H1 (cell line): Measurements from ENCODE around the gene STX7. TPM values are rescaled to one million over a fixed set of nuclear protein-coding genes. Genes with fewer than 3 reads are reported as not detected.

ENCODE experiments used
- CTCF ChIA-PET: fragments of 300-600 bp; sonication (Branson Sonifier 250); formaldehyde crosslinking; loops from one replicate; lab custom pipeline; 2021; ENCODE audit not compliant: partially characterized antibody; lab: Charles Lee
- POLR2A ChIA-PET: fragments of 300-600 bp; sonication (Branson Sonifier 250); formaldehyde crosslinking; loops from one replicate; lab custom pipeline; 2021; ENCODE audit warnings: inconsistent platforms; ENCODE audit not compliant: partially characterized antibody; lab: Charles Lee
- DNase-seq, 2 experiments: peaks; one replicate each; pipeline versions ENCODE4 v3.0.0 to v3.0.0-alpha.2; 2010 to 2022; ENCODE audit warnings: low spot score in 2 of 2, low read depth in 1 of 2, mixed read lengths in 1 of 2
- FAIRE-seq: peaks from 2 replicates; lab custom pipeline; 2011; peaks lifted over from hg19 to GRCh38; lab: Jason Lieb, UNC
- H2AFZ ChIP-seq: 2 replicates; pipeline ENCODE4 v1.8.1; 2012; ENCODE audit warnings: low read length, inconsistent platforms
- H2AK5ac ChIP-seq: 2 replicates; pipeline ENCODE4 v1.6.1; 2013; ENCODE audit warnings: low read depth, low read length
- H2BK120ac ChIP-seq: replicated peaks from 2 replicates; pipeline ENCODE3; 2013; ENCODE audit warnings: low read depth, low read length, inconsistent platforms
- H2BK12ac ChIP-seq: 2 replicates; pipeline ENCODE4 v1.6.1; 2013; ENCODE audit warnings: low read depth, low read length
- H2BK15ac ChIP-seq: 2 replicates; pipeline ENCODE4 v1.6.1; 2013; ENCODE audit warnings: low read length
- H2BK20ac ChIP-seq: 2 replicates; pipeline ENCODE4 v1.6.1; 2013; ENCODE audit warnings: low read length
- H2BK5ac ChIP-seq: 2 replicates; pipeline ENCODE4 v1.6.1; 2013; ENCODE audit warnings: low read depth, low read length
- H3K14ac ChIP-seq: 2 replicates; pipeline ENCODE4 v1.6.1; 2013; ENCODE audit warnings: inconsistent platforms; ENCODE audit not compliant: insufficient read length
- H3K18ac ChIP-seq: 2 replicates; pipeline ENCODE4 v1.6.1; 2013; ENCODE audit warnings: low read length; ENCODE audit errors: extremely low read depth
- H3K23ac ChIP-seq: 2 replicates; pipeline ENCODE4 v1.6.1; 2013; ENCODE audit warnings: inconsistent platforms; ENCODE audit not compliant: insufficient read length
- H3K23me2 ChIP-seq: 2 replicates; pipeline ENCODE4 v1.6.1; 2013; ENCODE audit warnings: low read depth, low read length
- H3K27ac ChIP-seq: 2 replicates; pipeline ENCODE4 v1.6.1; 2011; ENCODE audit warnings: low read depth, low read length, inconsistent platforms
- H3K27me3 ChIP-seq, 4 experiments: replicated peaks in 1 of 4; 1 replicate in 1 of 4; 2 replicates in 3 of 4; pipeline versions ENCODE4 v1.6.1 to v1.8.1; 2011 to 2013; ENCODE audit warnings: low read length in 3 of 4, mild to moderate bottlenecking in 3 of 4, inconsistent platforms in 2 of 4, mixed read lengths in 2 of 4, moderate library complexity in 1 of 4; ENCODE audit not compliant: control insufficient read depth in 3 of 4, insufficient read depth in 3 of 4; ENCODE audit errors: extremely low read depth in 1 of 4
- H3K36me3 ChIP-seq, 4 experiments: 2 replicates each; pipeline versions ENCODE4 v1.6.1 to v1.8.1; 2011 to 2013; ENCODE audit warnings: mild to moderate bottlenecking in 4 of 4, low read length in 3 of 4, moderate library complexity in 2 of 4, control low read depth in 1 of 4, inconsistent platforms in 1 of 4; ENCODE audit not compliant: insufficient read depth in 4 of 4, control insufficient read depth in 2 of 4
- H3K4ac ChIP-seq: replicated peaks from 2 replicates; pipeline ENCODE3; 2013; ENCODE audit warnings: low read length, low read depth, mixed read lengths, inconsistent platforms; ENCODE audit not compliant: insufficient read length
- H3K4me1 ChIP-seq, 4 experiments: replicated peaks in 1 of 4; 1 replicate in 1 of 4; 2 replicates in 3 of 4; pipeline versions ENCODE4 v1.6.1 to v1.8.1; 2011 to 2013; ENCODE audit warnings: low read length in 3 of 4, inconsistent platforms in 2 of 4, mixed read lengths in 1 of 4; ENCODE audit not compliant: insufficient read depth in 4 of 4, control insufficient read depth in 3 of 4
- H3K4me2 ChIP-seq, 2 experiments: 2 replicates each; pipeline versions ENCODE4 v1.6.1 to v1.8.1; 2011 to 2013; ENCODE audit warnings: low read depth in 2 of 2, low read length in 2 of 2, control low read depth in 1 of 2, inconsistent platforms in 1 of 2, mild to moderate bottlenecking in 1 of 2; ENCODE audit not compliant: insufficient read depth in 1 of 2
- H3K4me3 ChIP-seq, 4 experiments: fragments of 200-600, 300-600 bp in 1 of 4; sonication (generic), shearing (Covaris generic), sonication (Bioruptor Twin) in 1 of 4; 2 replicates each; pipeline versions ENCODE4 v1.5.1 to v1.8.1; 2011 to 2016; ENCODE audit warnings: low read length in 4 of 4, low read depth in 3 of 4, control low read depth in 2 of 4, inconsistent platforms in 2 of 4, mild to moderate bottlenecking in 2 of 4, mixed read lengths in 1 of 4, moderate library complexity in 1 of 4; ENCODE audit not compliant: insufficient read depth in 2 of 4; ENCODE audit errors: extremely low read depth in 1 of 4
- H3K56ac ChIP-seq: replicated peaks from 2 replicates; pipeline ENCODE3; 2013; ENCODE audit warnings: low read depth, mild to moderate bottlenecking, mixed read lengths, low read length, inconsistent platforms; ENCODE audit not compliant: insufficient read length
- H3K79me1 ChIP-seq: 2 replicates; pipeline ENCODE4 v1.6.1; 2013; ENCODE audit warnings: low read depth, low read length, control low read depth
- H3K79me2 ChIP-seq, 2 experiments: 2 replicates each; pipeline versions ENCODE4 v1.6.1 to v1.8.1; 2012 to 2013; ENCODE audit warnings: low read length in 2 of 2, mild to moderate bottlenecking in 2 of 2, inconsistent platforms in 1 of 2; ENCODE audit not compliant: insufficient read depth in 2 of 2, control insufficient read depth in 1 of 2
- H3K9ac ChIP-seq, 4 experiments: replicated peaks in 1 of 4; 1 replicate in 1 of 4; 2 replicates in 3 of 4; pipeline versions ENCODE4 v1.6.1 to v1.8.1; 2011 to 2013; ENCODE audit warnings: low read depth in 3 of 4, low read length in 3 of 4, control low read depth in 2 of 4, mild to moderate bottlenecking in 2 of 4, moderate library complexity in 2 of 4, inconsistent platforms in 1 of 4; ENCODE audit errors: extremely low read depth in 1 of 4
- H3K9me3 ChIP-seq, 2 experiments: 2 replicates each; pipeline versions ENCODE4 v1.6.1 to v1.8.1; 2012 to 2013; ENCODE audit warnings: mild to moderate bottlenecking in 2 of 2, moderate library complexity in 2 of 2, control low read depth in 1 of 2, inconsistent platforms in 1 of 2, low read depth in 1 of 2, low read length in 1 of 2, mixed read lengths in 1 of 2; ENCODE audit not compliant: insufficient read depth in 2 of 2
- H4K20me1 ChIP-seq, 2 experiments: replicated peaks in 1 of 2; 2 replicates each; pipeline versions ENCODE3 to v1.8.1; 2011 to 2013; ENCODE audit warnings: inconsistent platforms in 2 of 2, low read length in 2 of 2, mild to moderate bottlenecking in 1 of 2; ENCODE audit not compliant: insufficient read depth in 2 of 2, control insufficient read depth in 1 of 2
- H4K5ac ChIP-seq: 2 replicates; pipeline ENCODE4 v1.6.1; 2013; ENCODE audit warnings: low read length, low read depth, mixed read lengths, inconsistent platforms; ENCODE audit not compliant: insufficient read length
- H4K8ac ChIP-seq: 2 replicates; pipeline ENCODE4 v1.8.0; 2013; ENCODE audit warnings: mild to moderate bottlenecking, moderate library complexity, low read length, inconsistent platforms; ENCODE audit not compliant: insufficient read depth; ENCODE audit errors: extremely low read depth
- H4K91ac ChIP-seq: replicated peaks from 2 replicates; pipeline ENCODE3; 2013; ENCODE audit warnings: low read length, mixed read lengths, inconsistent platforms; ENCODE audit not compliant: insufficient read length
- BCL11A ChIP-seq, 2 experiments: IDR thresholded peaks; one replicate each; pipeline ENCODE4 v1.6.1; 2011; ENCODE audit warnings: low read depth in 2 of 2, low read length in 2 of 2, mild to moderate bottlenecking in 2 of 2
- BRCA1 ChIP-seq: IDR thresholded peaks from 2 replicates; pipeline ENCODE4 v1.6.1; 2012; ENCODE audit warnings: low read depth, low read length, improper control_type of control experiment
- CBX5 ChIP-seq: fragments of 300-800, 300-1000 bp; sonication (generic); IDR thresholded peaks from 2 replicates; pipeline ENCODE4 v1.7.1; 2016; ENCODE audit warnings: antibody characterized with exemption, low read length, low read depth
- CEBPB ChIP-seq: IDR thresholded peaks from 2 replicates; pipeline ENCODE4 v1.6.1; 2012; ENCODE audit warnings: low read depth, low read length
- CHD2 ChIP-seq: IDR thresholded peaks from 2 replicates; pipeline ENCODE4 v1.6.1; 2012; ENCODE audit warnings: low read length, improper control_type of control experiment
- CREB1 ChIP-seq: IDR thresholded peaks from 2 replicates; pipeline ENCODE4 v1.6.1; 2012; ENCODE audit warnings: inconsistent platforms
- CTBP2 ChIP-seq: IDR thresholded peaks from 2 replicates; pipeline ENCODE4 v1.7.0; 2011; ENCODE audit warnings: borderline replicate concordance, mild to moderate bottlenecking, moderate library complexity, mixed read lengths, low read length; ENCODE audit not compliant: insufficient read depth, insufficient read length
- EP300 ChIP-seq, 2 experiments: IDR thresholded peaks; 1 replicate in 1 of 2; 2 replicates in 1 of 2; pipeline ENCODE4 v1.6.1; 2011 to 2012; ENCODE audit warnings: low read depth in 2 of 2, low read length in 2 of 2, mild to moderate bottlenecking in 2 of 2, borderline replicate concordance in 1 of 2, inconsistent platforms in 1 of 2, moderate library complexity in 1 of 2
- KDM5A ChIP-seq: fragments of 200-600 bp; IDR thresholded peaks from 2 replicates; pipeline ENCODE4 v1.7.1; 2012; ENCODE audit warnings: mild to moderate bottlenecking, low read length, inconsistent platforms, mixed read lengths
- POU5F1 ChIP-seq: IDR thresholded peaks from 2 replicates; pipeline ENCODE4 v1.6.1; 2011; ENCODE audit warnings: low read depth, mild to moderate bottlenecking, low read length, moderate library complexity
- SIX5 ChIP-seq: IDR thresholded peaks from 2 replicates; pipeline ENCODE4 v1.6.1; 2011; ENCODE audit warnings: mild to moderate bottlenecking, low read depth, low read length
- SRF ChIP-seq: IDR thresholded peaks from 2 replicates; pipeline ENCODE4 v1.6.1; 2011; ENCODE audit warnings: mild to moderate bottlenecking, low read depth, low read length, moderate library complexity
- SUZ12 ChIP-seq: fragments of 200-600 bp; sonication (generic); IDR thresholded peaks from 2 replicates; pipeline ENCODE4 v1.6.1; 2012; ENCODE audit warnings: mild to moderate bottlenecking, inconsistent platforms, low read length, moderate library complexity, mixed read lengths
- YY1 ChIP-seq: IDR thresholded peaks from 2 replicates; pipeline ENCODE4 v1.6.1; 2011; ENCODE audit warnings: low read depth, mild to moderate bottlenecking, low read length
- ZNF274 ChIP-seq: IDR thresholded peaks from 2 replicates; pipeline ENCODE4 v1.7.0; 2012; ENCODE audit warnings: low read length, borderline replicate concordance; ENCODE audit errors: extremely low read depth
- WGBS, 2 experiments: shearing (Covaris generic) in 1 of 2; methylation state at CpG; one replicate each; pipeline versions ENCODE4 v1.1.6 to v1.1.7; 2013 to 2015; ENCODE audit warnings: low lambda C conversion rate in 2 of 2, mixed read lengths in 2 of 2, inconsistent platforms in 1 of 2, low coverage in 1 of 2, missing lambda C conversion rate in 1 of 2; ENCODE audit not compliant: insufficient replicate concordance in 2 of 2, insufficient coverage in 1 of 2, insufficient read length in 1 of 2; ENCODE audit errors: extremely low coverage in 1 of 2, missing lambda C conversion rate in 1 of 2; 5-methylcytosine and 5-hydroxymethylcytosine counted together
- polyA plus RNA-seq, 7 experiments: library from polyadenylated mRNA; depleted of rRNA in 3 of 7; stranded (reverse) in 5 of 7; unstranded in 2 of 7; fragments of >200 nt in 5 of 7; fragments of 200-250 nt in 2 of 7; gene quantifications; 1 replicate in 5 of 7; 2 replicates in 1 of 7; 4 replicates in 1 of 7; pipeline versions ENCODE4 v1.2.1 to v1.2.3, GENCODE V29; 2011 to 2013; ENCODE audit warnings: missing spikeins in 2 of 7, mixed read lengths in 2 of 7
- total RNA-seq: library from RNA; stranded (reverse); fragmentation: NEBNext Ultra II Directional; extraction: Animal tissue kit (Norgen Biotek cat#: 25700); gene quantifications from 2 replicates; pipeline ENCODE4 v1.2.1, GENCODE V29; 2021

The STX7 gene
- total and polyA plus RNA-seq, 2 of the 8 experiments (the other 6 are each of a cell fraction or from before 2014, with no cell fraction given) = 5.7 to 27.9 TPM

GRCh38 chr6:132499757-132500156, 13.2 kb downstream of the STX7 start:
- H4K8ac ChIP-seq = no peak overlapping the region
- H2AFZ ChIP-seq = no peak overlapping the region
- H4K91ac ChIP-seq = no peak overlapping the region
- H3K4me1 ChIP-seq = no peaks in the 10 kb centered on the region
- peaks cover 1% of the 10 kb centered on the region; the same call in 1 of the 2 replicates for H3K23me2 ChIP-seq
- H2BK120ac ChIP-seq = no peak overlapping the region
- no peaks in the 10 kb centered on the region for H3K9me3 ChIP-seq
- no peak overlapping the region for H3K56ac ChIP-seq
- ChIA-PET POLR2A (no interaction called here), CTCF (no interaction called here)
- no peak overlapping the region for H3K9ac ChIP-seq
- no peak overlapping the region for H4K5ac ChIP-seq
- no peak overlapping the region for H3K4me3 ChIP-seq
- H3K23ac ChIP-seq = no peak overlapping the region
- peaks cover 0 to 10% of the 10 kb centered on the region in 2 experiments; a peak in 2 of 4 replicates for H3K79me2 ChIP-seq
- no peak overlapping the region for H3K4ac ChIP-seq
- no peak overlapping the region for H3K27ac ChIP-seq
- DNase-seq (no peak), FAIRE-seq (no peak)
- H2BK5ac ChIP-seq = no peak overlapping the region
- peaks cover 0 to 11% (median 2%) of the 10 kb centered on the region in 4 experiments; a peak in 2 of 8 replicates for H3K36me3 ChIP-seq
- H2BK12ac ChIP-seq = no peak overlapping the region
- no peaks in the 10 kb centered on the region; the same call in 1 of the 2 replicates for H3K79me1 ChIP-seq
- H3K4me2 ChIP-seq = no peak overlapping the region
- H2BK15ac ChIP-seq = no peak overlapping the region
- no peak overlapping the region for H3K18ac ChIP-seq
- no peak overlapping the region for H2BK20ac ChIP-seq
- no peaks in the 10 kb centered on the region for H3K27me3 ChIP-seq
- WGBS, 2 experiments = 94% methylated on average over 4 of the region's 4 CpGs; no CpG with 5 or more reads in 1 of the 2 experiments
- H2AK5ac ChIP-seq = no peak overlapping the region
- peaks cover 0 to 3% of the 10 kb centered on the region in 2 experiments for H4K20me1 ChIP-seq
- H3K14ac ChIP-seq = no peak overlapping the region
- TF ChIP-seq SUZ12 = no peak
- no peak for TF ChIP-seq SRF
- no peak for TF ChIP-seq BRCA1
- no peak for TF ChIP-seq CBX5
- no peak for TF ChIP-seq CTBP2
- no peak for TF ChIP-seq BCL11A (IDR thresholded peaks at IDR 0.05; ENCODE audit: low read depth in 2 of 2, low read length in 2 of 2)
- TF ChIP-seq SIX5 = no peak
- TF ChIP-seq POU5F1 = no peak
- TF ChIP-seq ZNF274 = no peak
- no peak for TF ChIP-seq CEBPB
- TF ChIP-seq YY1 = no peak
- no peak for TF ChIP-seq CHD2
- TF ChIP-seq CREB1 = no peak
- no peak for TF ChIP-seq EP300 (IDR thresholded peaks at IDR 0.05; ENCODE audit: borderline replicate concordance in 1 of 2, low read depth in 2 of 2, low read length in 2 of 2)
- TF ChIP-seq KDM5A = no peak
